ENCODE measurements around the gene DYNAP. TPM values are rescaled to one million over a fixed set of nuclear protein-coding genes. Genes with fewer than 3 reads are reported as not detected.

DYNAP gene
- total RNA-seq: not detected

DNA sequence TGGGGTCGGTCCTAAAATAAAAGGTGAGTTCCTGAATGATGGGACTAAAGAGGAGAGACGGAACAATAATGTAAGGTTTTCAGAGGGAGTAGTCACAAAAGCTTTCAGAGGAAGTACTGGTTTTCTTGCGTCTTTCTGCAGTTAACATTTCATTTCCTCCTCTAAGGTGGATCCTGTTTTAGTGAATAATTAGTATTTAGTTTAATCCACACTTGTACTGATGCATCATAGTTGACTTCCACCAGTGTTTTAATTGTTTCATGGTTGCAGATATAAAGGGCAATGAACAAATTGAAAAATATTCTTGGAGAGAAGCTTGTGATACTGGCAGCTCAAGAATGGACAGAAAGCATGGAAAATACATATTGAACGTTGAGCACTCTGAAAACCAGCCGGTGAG lies at the start of gene DYNAP:
Gene DYNAP, plus strand, starts transcription at position 301 of the 400 bp plus-strand sequence. Its CDS starts 38 bp downstream, at position 339.

Other genes with a start within 250 kb of the DYNAP start
- gene STARD6, start 233.4 kb upstream of the DYNAP start, total RNA-seq: not detected
- gene C18orf54, start 233.3 kb upstream of the DYNAP start, total RNA-seq: 1 to 10 TPM; 2.1 to 4.7 TPM
- gene RAB27B, start 237.2 kb downstream of the DYNAP start, total RNA-seq: under 1 TPM; 0.34 to 0.67 TPM

Data from melanocyte of skin (primary cell).